Lower leg skin (tissue), 3 donors: Measurements from ENCODE around the gene SOHLH1.

Experiments
- POLR2A ChIP-seq, 2 donors: fragments of 450-650 bp; IDR thresholded peaks; one replicate each; pipeline ENCODE4 v1.6.1; 2016 to 2017; ENCODE audit warnings: antibody characterized with exemption in 2 of 2, mild to moderate bottlenecking in 1 of 2, moderate library complexity in 1 of 2
- TF ChIP-seq, protein P1 (sequence below), 3 donors: fragments of 450-650 bp; IDR thresholded peaks; one replicate each; pipeline ENCODE4 v1.5.1; 2016; ENCODE audit warnings: antibody characterized with exemption in 3 of 3, mild to moderate bottlenecking in 3 of 3, moderate library complexity in 2 of 3

GRCh38 chr9:135711391-135711790, 12.1 kb upstream of the SOHLH1 start:
- TF ChIP-seq, protein P1, sequence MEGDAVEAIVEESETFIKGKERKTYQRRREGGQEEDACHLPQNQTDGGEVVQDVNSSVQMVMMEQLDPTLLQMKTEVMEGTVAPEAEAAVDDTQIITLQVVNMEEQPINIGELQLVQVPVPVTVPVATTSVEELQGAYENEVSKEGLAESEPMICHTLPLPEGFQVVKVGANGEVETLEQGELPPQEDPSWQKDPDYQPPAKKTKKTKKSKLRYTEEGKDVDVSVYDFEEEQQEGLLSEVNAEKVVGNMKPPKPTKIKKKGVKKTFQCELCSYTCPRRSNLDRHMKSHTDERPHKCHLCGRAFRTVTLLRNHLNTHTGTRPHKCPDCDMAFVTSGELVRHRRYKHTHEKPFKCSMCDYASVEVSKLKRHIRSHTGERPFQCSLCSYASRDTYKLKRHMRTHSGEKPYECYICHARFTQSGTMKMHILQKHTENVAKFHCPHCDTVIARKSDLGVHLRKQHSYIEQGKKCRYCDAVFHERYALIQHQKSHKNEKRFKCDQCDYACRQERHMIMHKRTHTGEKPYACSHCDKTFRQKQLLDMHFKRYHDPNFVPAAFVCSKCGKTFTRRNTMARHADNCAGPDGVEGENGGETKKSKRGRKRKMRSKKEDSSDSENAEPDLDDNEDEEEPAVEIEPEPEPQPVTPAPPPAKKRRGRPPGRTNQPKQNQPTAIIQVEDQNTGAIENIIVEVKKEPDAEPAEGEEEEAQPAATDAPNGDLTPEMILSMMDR (IDR thresholded peaks at IDR 0.05) = no peak
- no peak for TF ChIP-seq POLR2A (IDR thresholded peaks at IDR 0.05)
